ENCODE results near the gene ST3GAL4.

ST3GAL4 gene

DNA sequence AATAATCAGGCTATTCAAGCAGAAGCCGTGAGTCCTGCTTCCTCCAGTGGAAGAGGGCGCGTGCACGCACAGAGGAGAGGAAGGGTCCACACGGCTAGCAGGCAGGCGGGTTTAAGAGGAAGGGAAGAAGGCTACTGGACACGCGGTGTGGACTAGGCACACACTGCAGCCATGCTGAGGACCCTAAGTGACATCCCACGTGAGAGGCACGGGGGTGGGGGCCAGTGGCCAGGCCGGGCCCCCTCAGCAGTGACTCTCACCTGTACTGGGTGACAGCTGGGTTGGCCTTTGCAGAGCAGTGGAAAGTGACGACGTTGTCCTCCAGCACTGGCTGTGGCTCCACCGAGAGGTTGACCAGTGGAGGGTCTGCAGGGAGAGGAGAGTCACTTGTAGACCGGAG lies 100.6 kb downstream of the ST3GAL4 start:
- no peak for DNase-seq

DNA sequence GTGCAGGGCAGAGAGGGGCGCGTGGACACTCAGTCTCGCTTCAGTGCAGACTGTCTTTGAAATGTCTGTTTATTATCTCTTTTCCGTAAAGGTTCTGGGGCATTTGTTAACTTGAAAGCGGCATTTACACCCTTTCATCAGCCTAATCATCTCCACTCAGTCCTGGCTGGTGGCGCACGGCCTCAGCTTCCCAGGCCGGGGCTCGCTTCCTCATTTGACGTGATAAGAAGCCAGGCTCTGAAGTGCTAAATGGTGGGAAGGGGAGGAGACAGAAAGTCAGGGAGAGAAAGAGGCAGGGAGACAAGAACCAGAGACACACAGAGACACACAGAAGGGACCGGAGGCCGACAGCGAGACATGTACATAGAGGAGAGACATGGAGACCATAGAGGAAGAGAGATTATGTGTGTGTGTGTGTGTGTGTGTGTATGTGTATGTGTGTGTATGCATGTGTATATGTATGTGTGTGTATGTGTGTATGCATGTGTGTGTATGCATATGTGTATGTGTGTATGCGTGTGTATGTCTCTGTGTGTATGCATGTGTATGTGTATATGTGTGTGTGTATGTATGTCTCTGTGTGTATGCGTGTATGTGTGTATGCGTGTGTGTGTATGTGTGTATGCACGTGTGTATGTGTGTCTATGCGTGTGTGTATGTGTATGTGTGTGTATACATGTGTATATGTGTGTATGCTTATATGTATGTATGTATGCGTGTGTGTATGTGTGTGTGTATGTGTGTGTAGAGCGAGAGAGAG lies 101.5 kb downstream of the ST3GAL4 start:
- no peak for DNase-seq

DNA sequence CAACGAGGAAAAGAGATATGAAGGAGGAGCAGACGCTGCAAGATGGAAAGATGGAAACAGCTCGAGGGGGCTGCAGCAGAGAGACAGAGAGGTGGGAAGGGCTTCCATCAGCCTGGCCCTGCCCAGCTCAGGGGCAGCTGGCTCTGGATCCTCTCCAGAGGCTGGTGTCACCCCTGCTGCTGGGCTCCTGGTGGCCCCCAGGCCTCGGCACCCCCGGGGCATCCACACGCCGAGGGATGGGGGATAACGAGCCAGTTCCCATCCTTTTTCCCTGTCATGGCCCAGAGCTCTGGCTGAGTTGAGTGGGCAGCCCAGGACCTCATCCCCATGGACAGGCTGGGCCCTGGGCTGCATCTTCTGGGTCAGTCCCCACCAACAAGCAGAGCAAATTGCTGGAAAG lies 102.3 kb downstream of the ST3GAL4 start:
- DNase-seq = no peak

DNA sequence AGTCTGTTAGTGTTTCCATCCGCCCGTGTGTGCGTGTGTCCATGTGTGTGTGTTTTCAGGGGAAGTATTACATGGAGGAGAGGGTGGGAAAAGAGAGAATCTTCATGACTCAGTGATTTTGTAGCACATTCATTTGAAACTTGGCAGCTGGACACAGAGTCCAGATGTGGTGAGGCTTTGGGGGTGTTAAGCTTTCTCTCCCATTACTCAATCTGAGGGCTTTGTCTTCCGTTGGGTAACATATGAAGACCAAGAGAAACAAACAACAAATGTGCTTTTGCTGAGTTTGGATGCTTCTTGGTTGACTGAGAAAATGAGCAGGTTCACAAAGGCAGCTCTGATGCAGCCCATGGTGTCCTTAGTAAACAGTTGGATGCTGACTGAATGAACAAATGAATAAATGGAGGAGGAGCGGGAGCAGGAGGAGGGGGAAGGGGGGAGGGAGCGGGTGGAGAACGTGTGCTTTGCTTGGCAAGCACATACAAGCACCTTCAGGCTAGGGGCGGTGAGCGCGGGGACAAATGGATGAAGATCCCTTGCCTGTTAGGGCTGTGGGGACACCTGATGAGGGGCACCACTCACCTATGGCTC lies 104.3 kb downstream of the ST3GAL4 start:
- no peak for DNase-seq

DNA sequence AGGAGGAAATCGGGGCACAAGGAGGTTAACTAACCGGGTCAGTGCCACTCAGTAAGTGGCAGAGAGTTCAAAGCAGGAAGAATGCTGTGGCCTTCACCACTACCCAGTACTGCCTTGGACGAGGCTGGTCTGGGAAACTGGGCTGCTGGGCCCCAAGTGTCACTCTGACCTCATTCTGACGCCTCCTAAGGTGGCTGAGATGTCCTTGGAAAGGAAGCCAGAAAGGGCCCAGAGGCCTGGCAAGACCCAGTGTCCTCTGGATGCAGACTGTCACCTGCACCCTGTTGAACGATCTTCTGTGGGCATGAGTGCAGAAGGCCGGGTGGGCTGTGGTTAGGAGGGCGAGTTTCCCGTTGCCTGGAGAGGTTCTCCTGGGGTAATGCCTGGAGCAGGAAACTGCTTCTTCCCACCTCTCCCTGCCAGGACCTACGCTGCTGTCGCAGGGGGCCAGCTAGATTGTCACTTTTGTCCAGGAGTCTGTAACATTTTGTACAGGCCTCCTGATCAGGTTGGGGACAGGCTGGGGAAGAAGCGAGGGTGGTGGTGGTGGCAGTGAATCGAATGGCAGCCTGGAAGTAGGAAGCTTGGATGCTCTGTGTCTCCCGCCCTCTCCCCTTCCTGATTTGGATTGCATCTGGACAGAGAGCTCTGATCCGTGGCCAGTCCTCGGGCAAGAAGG lies 105.1 kb downstream of the ST3GAL4 start:
- DNase-seq = no peak

DNA sequence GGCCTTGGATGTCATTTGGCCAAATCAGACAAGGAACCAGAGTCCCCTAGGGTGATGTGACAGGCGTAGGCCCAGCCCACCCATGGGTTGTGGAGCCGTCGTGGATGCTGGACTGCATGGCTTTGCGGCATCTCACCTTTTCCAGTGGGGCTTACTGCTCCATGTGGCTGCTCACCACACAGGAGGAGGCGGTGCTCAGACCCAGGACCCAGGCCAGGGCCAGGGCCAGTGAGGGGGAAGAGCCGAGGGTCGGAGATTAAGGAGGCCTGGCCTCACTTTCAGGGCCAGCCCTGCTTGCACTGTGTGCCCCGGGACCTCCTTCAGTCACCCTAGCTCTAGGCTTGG lies 105.6 kb downstream of the ST3GAL4 start:
- no peak for DNase-seq

DNA sequence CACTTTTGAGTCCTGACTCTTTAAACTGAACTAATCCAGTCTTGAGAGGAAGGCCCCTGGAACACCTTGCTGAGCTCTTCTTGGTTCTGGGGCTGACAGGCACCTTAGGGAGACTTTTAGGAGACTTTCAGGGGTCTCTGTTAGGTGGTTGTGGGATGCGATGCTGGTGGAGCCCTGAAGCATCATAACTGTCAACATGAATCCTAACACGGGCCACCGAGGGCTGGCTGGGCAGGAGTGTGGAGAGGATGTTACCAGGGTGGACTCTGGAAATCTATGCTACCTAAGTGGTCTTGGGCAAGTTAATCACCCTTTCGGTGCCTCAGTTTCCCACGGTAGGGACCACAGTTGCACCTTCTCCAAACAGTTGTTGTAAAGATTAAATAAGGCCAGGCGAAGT lies 106.5 kb downstream of the ST3GAL4 start:
- no peak for DNase-seq

DNA sequence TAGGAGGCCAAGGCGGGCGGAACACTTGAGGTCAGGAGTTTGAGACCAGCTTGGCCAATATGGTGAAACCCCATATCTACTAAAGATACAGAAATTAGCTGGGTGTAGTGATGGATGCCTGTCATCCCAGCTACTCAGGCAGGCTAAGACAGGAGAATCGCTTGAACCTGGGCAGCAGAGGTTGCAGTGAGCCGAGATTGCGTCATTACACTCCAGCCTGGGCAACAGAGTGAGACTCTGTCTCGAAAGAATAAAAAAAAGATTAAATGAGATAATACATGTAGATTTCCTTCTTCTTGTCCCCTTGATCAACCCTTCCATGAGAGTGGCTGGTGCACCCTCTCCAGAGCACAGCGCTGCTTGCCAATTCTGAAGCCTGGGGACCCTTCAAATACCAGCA lies 106.9 kb downstream of the ST3GAL4 start:
- no peak for DNase-seq

Data from activated CD8-positive, alpha-beta memory T cell treated with anti-CD3 and anti-CD28 coated beads, Interleukin-2, amount 50 U/mL, for 48 hours (primary cell).